ENCODE measurements around the gene SORCS3.

The SORCS3 gene

GRCh38 chr10:105187243-105187642 lies 546.2 kb downstream of the SORCS3 start:
- no peak for DNase-seq (ENCODE audit: low spot score)

DNA sequence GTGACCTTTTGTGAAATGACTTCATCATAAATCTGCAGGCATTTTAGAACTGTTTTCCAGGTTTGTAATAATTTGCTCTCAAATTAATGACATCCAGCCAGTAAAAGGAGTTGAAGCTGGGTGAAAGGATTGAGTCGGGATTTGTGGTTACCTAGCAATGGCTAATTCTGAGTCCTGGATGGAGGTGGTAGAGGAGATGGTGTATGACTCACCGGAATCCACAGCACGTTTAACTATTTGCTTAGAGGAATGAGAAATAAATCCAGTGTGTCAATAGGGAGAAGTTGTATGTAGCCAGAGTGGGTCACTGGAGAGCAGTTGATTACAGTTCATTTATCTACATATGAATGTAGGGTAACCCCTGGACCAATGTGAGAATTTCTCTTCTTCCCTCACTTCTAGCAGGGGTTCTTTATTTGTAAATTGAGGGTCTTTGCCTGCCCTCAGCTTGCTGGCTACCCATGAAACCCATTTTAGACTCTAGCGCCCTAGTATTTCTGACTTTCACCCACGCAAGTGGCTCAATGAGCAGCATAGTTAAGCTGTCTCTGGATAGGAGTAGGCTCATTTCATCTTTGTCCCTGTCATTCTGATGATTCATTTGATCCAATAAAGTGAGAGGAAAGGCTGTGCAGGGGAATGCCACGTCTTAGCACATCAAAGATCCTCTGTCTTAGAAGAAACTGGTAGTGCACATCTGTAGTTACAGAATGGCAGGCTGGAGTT lies 547.8 kb downstream of the SORCS3 start:
- DNase-seq (ENCODE audit: low spot score) = no peak

- no peak for DNase-seq (ENCODE audit: low spot score)
Observed at GRCh38 chr10:105189463-105189800, 548.3 kb downstream of the SORCS3 start.

- no peak for DNase-seq (ENCODE audit: low spot score)
Observed at GRCh38 chr10:105192146-105192545, 551.1 kb downstream of the SORCS3 start.

DNA sequence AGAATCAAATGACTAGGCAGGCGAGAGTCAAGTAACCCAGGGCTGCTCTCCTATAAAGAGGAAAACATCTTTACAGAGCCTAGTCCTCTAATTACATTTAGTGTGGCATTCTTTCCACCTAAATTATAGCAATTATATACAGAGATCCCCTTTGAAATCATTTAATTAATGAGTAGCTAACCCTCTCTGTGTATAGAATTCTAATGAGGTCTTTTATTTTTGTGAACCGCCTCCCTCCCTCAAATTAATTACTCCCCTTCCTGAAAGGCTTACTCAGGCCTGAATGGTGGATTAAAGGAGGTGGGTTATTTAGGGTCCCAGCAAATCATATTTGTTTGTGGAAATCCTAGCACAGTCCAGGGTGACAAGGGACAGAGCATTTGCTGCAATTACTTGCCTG lies 551.8 kb downstream of the SORCS3 start:
- DNase-seq (ENCODE audit: low spot score) = no peak

DNA sequence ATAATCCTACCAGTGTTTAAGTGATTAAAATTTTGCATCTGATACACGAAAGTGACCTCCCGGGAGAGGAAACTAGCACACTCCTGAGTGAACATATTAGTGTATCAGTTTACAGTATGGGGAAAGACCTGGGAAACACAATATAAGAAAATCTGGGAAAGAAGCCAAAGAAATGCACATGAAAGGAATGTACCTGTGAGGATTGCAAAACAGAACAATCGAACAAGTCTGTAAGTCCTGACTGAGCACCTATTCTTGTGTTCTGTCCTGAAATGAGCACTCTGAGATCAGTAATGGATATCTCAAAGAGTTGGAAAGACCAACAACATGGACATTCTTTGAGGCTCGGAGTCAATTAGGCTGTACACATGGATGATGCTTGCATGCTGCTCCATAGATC lies 554.7 kb downstream of the SORCS3 start:
- no peak for DNase-seq (ENCODE audit: low spot score)

DNA sequence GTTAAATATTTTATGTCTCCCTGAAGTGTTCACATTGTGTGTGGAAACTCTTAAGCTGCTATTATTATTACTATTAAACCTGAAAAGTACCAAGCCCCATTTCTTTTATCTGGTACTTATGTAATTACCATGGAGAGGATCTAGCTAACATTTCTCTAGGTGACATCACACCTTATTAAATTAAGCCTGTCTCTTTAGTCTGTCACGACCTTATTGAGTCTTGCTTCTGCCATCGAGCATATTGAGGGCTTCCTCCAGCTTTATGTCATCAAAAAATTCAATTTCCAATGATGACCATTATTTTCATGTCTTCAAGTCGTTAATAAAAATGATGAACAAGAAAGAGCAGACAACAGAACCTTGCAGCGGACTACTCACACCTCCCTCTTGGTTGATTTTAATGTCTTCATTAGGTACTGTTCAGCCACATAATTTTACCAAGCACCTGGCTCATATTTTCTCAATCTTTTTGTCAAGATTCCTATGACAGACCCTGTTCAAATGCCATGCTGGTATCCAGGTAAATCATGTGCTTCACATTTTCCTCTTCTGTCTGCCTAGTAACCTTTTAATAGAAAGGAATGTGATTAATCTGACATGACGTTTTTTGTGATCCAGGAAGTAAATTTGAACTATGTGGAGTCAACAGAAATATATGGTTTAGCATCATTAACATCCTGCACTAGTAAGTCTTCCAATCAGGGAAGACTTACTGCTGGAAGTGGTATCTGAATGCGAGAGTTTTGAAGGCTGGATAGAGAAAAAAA lies 556.7 kb downstream of the SORCS3 start:
- DNase-seq (ENCODE audit: low spot score) = no peak

- DNase-seq (ENCODE audit: low spot score) = no peak
Observed at GRCh38 chr10:105206616-105207015, 565.5 kb downstream of the SORCS3 start.

DNA sequence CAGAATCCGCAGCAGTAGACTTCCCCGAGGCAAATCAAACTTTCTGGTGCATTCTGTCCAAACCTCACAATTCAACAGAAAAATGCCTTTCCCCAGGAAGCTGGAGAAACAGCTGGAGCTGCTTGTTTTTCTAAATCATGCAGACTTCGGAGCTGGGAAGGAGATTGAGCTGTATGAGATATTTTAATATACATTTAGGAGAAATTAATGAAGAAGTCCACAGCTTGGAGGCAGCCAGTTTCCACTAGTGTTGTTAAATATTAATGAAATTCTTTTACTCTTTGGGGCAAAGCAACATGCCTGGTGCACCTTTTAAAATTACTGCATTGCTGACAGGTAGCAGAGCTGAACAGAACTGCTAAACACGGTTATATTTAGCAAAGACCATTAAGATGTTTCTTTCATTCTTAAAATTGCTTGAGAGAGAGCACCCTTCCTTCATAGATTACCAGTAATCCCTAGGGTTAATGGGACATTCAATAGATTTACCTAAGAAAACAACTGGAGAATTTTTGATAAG lies 566.4 kb downstream of the SORCS3 start:
- no peak for DNase-seq (ENCODE audit: low spot score)

DNA sequence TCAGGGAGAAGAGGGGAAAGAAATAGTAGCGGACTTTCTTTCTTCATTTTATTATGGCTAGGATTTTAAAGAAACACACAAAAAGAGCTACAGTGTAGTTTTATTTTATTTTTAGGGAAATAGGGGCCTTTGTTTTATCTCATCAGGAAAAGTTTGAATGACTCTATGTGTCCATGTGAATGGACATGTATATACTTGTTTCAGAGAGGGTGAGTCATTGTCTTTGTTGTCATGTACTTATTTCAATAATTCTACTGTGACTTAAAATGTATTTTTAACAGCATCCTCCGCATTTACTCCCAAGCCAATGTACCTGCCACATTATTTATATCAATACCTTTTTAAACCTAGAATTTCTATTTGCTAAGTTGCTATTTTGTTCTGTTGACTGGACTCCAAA lies 569.5 kb downstream of the SORCS3 start:
- DNase-seq (ENCODE audit: low spot score) = no peak

DNA sequence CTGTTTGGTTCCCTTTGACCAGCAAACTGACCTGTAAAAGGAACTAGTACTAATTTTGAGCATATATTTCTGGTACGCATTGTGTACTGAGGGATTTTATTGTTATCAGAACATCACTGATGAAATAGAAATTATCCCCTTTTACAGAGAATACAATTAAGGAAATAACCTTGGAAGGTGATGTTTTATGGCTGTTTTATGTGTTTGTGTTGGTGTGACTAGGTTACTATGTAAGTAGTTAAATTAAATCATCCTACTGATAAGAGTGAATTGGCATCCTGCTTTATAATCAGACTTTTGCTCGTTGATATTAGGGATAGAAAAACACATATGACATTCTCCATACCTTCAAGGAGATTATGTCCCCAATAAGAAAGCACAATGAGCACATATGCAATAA lies 596.6 kb downstream of the SORCS3 start:
- DNase-seq (ENCODE audit: low spot score) = no peak

- DNase-seq (ENCODE audit: low spot score) = no peak
Observed at GRCh38 chr10:105239311-105240219, 598.5 kb downstream of the SORCS3 start.

- DNase-seq (ENCODE audit: low spot score) = no peak
Observed at GRCh38 chr10:105241254-105241653, 600.2 kb downstream of the SORCS3 start.

DNA sequence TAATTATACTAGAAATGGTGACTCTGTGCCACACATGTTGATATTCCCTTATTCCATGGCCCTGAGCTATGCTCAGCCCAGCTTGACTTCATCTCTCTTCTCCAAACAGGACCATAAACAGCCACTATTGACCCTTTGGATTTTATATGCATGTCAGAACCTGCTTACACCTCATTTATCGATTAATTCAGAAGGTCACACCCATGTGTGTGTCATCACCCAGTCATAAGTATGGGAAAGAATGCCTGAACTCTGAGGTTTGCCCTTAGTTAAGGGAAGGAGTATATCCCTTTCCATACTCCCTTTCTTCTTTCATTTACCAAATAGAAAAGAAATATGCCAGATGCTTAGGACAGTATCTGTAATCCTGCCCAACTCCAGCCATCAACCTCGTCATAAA lies 602.3 kb downstream of the SORCS3 start:
- no peak for DNase-seq (ENCODE audit: low spot score)

DNA sequence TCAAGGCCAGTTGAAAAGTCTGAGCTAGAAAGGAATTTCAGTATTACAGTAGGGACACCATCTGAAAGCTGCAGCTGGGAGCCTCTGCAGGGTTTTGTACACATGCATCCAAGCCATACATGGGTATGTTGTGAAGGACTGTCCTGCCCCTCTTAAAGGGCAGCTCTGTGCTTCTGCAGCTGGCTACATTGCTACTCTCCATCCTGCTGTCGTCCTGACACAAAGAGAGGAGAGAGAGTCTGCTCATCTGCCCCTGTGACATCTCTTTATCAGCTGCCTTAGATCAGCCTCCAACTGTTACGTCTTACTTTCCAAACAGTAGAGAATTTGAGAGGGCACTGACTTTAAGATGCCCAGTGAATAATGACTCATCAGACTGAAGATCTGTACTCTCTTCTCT lies 602.7 kb downstream of the SORCS3 start:
- DNase-seq (ENCODE audit: low spot score) = no peak

DNA sequence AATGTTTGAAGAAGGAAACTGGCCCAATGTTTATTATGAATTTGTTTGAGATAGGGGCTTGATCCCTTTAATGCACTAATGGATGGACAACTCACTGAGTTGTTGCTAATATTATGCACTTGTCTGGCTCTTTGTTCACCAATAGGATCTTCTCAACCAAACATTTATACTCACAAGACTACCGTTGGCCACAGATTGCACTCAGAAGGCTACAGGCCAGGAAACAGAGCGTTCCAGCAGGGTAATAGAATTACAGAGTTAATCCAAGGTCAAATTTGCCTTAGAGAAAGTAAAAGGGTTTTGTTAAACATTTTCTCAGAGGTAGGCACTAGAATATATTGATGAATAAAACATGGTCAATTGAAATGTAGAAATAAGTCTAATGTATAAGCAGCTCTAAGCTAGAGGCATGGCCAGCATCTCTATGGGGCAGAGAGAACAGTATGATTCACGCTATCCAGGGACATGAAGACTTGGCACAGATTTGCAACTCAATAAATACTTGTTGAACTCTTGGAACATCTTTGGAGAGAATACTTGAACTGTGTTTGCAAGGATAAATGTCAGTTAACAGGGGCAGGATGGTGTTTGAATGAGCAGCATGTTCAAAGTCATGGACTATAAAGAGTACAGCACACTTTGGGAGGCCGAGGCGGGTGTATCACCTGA lies 606.9 kb downstream of the SORCS3 start:
- no peak for DNase-seq (ENCODE audit: low spot score)

GRCh38 chr10:105252911-105253310 lies 611.8 kb downstream of the SORCS3 start:
- DNase-seq (ENCODE audit: low spot score) = no peak

GRCh38 chr10:105253515-105254212 lies 612.6 kb downstream of the SORCS3 start:
- no peak for DNase-seq (ENCODE audit: low spot score)

GRCh38 chr10:105258036-105258673 lies 617.1 kb downstream of the SORCS3 start:
- DNase-seq (ENCODE audit: low spot score) = no peak

- no peak for DNase-seq (ENCODE audit: low spot score)
Observed at GRCh38 chr10:105258674-105259065, 617.6 kb downstream of the SORCS3 start.

DNA sequence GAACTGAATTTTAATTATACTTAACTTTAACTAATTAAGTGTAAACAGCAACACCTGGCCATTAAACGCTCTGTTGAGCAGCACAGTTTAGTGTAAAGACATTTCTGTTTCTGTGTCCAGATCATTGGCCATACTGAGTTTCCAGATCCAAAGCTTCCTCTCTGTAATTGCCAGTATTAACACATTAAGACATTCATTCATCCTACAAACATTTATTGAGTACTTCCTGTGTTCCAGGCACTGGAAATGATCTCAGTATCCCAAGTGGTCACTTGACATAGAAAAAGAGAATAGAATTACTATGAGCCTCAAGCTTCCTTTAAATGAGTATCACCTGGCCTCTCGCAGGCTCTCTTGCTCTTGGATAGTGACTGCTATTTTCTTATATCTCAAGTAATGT lies 618.1 kb downstream of the SORCS3 start:
- no peak for DNase-seq (ENCODE audit: low spot score)
